HEK293T (cell line): Measurements from ENCODE around the gene DMD.

ENCODE experiments used
- CTCF ChIA-PET: fragments of 350-600 bp; formaldehyde crosslinking; extraction: SDS; loops from one replicate; lab custom pipeline; 2021; ENCODE audit warnings: antibody characterized with exemption, inconsistent platforms; lab: Yijun Ruan, JAX
- POLR2A ChIA-PET: fragments of 350-600 bp; formaldehyde crosslinking; extraction: SDS; loops from one replicate; lab custom pipeline; 2020; ENCODE audit warnings: antibody characterized with exemption, inconsistent platforms; lab: Yijun Ruan, JAX
- DNase-seq: peaks from one replicate; pipeline ENCODE4 v3.0.0; 2012; ENCODE audit warnings: mixed read lengths; ENCODE audit errors: extremely low spot score
- ARNT ChIP-seq: fragments of 450-650 bp; IDR thresholded peaks from 2 replicates; pipeline ENCODE4 v1.6.1; 2017; ENCODE audit warnings: mild to moderate bottlenecking
- BHLHE40 ChIP-seq: fragments of 450-650 bp; IDR thresholded peaks from 2 replicates; pipeline ENCODE4 v1.6.1; 2016; ENCODE audit warnings: mild to moderate bottlenecking, moderate library complexity, borderline replicate concordance
- CTBP1 ChIP-seq: fragments of 450-650 bp; IDR thresholded peaks from 2 replicates; pipeline ENCODE4 v1.6.1; 2016; ENCODE audit warnings: borderline replicate concordance
- ELF4 ChIP-seq: fragments of 450-650 bp; IDR thresholded peaks from 2 replicates; pipeline ENCODE4 v1.6.1; 2017; ENCODE audit warnings: antibody characterized with exemption
- FOXA1 ChIP-seq: fragments of 450-650 bp; IDR thresholded peaks from 2 replicates; pipeline ENCODE4 v1.6.1; 2016; ENCODE audit warnings: mild to moderate bottlenecking
- FOXK2 ChIP-seq: fragments of 450-650 bp; IDR thresholded peaks from 2 replicates; pipeline ENCODE4 v1.6.1; 2016; ENCODE audit warnings: mild to moderate bottlenecking
- FOXM1 ChIP-seq: fragments of 450-650 bp; IDR thresholded peaks from 2 replicates; pipeline ENCODE4 v1.6.1; 2017; ENCODE audit warnings: mild to moderate bottlenecking, borderline replicate concordance
- HDGF ChIP-seq: fragments of 450-650 bp; IDR thresholded peaks from 2 replicates; pipeline ENCODE4 v1.6.1; 2017; ENCODE audit warnings: antibody characterized with exemption, borderline replicate concordance
- L3MBTL2 ChIP-seq: fragments of 450-650 bp; conservative IDR thresholded peaks from 2 replicates; pipeline ENCODE4 v1.6.1; 2016; ENCODE audit warnings: mild to moderate bottlenecking
- LEF1 ChIP-seq: fragments of 450-650 bp; IDR thresholded peaks from 2 replicates; pipeline ENCODE4 v1.6.1; 2017; ENCODE audit warnings: mild to moderate bottlenecking, borderline replicate concordance
- NFRKB ChIP-seq: fragments of 450-650 bp; IDR thresholded peaks from 2 replicates; pipeline ENCODE4 v1.6.1; 2016; ENCODE audit warnings: mild to moderate bottlenecking, moderate library complexity
- SP1 ChIP-seq: fragments of 450-650 bp; IDR thresholded peaks from 2 replicates; pipeline ENCODE4 v1.6.1; 2017
- SUZ12 ChIP-seq: fragments of 450-650 bp; IDR thresholded peaks from 2 replicates; pipeline ENCODE4 v1.6.1; 2016; ENCODE audit warnings: mild to moderate bottlenecking
- TARDBP ChIP-seq: fragments of 450-650 bp; IDR thresholded peaks from 2 replicates; pipeline ENCODE4 v1.6.1; 2016
- ZNF384 ChIP-seq: fragments of 450-650 bp; IDR thresholded peaks from 2 replicates; pipeline ENCODE4 v1.6.1; 2016
- TF ChIP-seq, protein P1 (sequence below): fragments of 450-650 bp; IDR thresholded peaks from 2 replicates; pipeline ENCODE4 v1.6.1; 2016

The DMD gene

DNA sequence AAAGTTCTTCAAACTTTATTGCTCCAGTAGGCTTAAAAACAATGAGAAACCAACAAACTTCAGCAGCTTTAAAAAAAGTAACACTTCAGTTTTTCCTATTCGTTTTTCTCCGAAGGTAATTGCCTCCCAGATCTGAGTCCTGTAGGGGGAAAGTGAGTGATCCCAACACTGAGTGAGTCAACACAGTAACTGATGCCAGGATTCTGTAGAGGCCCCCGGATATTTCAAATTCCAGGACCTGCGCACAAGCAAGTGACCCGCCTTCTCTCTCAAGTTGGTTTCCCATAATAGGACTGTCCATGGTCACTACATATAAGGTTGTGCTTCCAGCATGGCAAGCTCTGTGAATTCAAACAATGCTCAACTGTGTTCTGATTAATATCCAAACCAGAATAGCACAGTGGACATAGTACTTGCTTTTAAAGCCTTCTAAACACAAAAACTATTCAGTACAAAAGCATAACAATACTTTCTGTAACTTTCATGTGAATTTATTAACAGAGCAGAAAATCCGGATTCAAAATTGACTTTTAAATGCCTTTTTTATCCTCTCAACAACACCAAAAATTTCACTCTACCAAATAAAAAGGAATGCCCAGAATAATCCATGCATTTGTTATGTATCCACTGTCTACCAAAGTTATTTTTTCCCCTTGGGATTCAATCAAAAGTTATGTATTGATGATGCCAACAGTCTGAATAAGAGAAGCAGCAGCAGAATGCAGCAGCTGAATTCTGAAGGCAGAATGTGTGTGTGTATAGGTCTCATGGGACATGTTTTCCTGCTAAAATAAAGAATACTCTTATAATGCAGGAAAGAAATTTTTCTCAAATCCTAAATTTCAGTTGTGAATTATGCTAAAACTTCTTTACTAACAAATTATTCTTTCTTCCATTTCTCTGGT is at the start of gene DMD:
Gene DMD (minus strand): TSS at position 194 of the 905 bp plus-strand sequence. CDS start 237 bp downstream, outside the sequence.
- CTCF ChIA-PET, result no interaction called here
- DNase-seq, result no peak
- TF ChIP-seq TARDBP (no peak), ELF4 (no peak), FOXK2 (no peak)
- POLR2A ChIA-PET, result no interaction called here

DNA sequence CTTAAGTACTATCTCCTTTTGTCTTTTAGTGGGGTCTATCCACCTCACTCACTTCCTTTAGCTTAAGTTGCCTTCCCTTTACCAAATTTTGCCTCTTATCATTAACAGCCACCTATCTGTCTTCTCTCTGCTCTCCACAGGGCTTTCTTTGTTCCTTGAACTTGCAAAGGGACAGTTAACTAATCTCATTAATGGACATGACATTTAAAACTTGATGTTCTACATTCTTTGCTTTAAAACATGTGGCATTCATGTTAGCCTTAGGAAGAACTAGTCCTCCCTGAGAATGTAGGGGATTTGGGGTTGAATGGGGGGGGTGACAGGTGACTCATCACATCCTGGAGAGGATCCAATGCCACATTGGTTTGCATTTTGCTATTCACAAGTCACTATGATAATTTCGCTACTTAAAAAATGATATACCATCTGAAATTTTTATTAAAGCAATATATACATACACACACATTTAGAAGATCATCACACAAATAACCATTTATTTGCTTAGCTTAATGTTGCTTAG is 41.0 kb upstream of the DMD start:
- DNase-seq, result no peak
- ChIA-PET CTCF (no interaction called here), POLR2A (no interaction called here)
- TF ChIP-seq L3MBTL2, result no peak

DNA sequence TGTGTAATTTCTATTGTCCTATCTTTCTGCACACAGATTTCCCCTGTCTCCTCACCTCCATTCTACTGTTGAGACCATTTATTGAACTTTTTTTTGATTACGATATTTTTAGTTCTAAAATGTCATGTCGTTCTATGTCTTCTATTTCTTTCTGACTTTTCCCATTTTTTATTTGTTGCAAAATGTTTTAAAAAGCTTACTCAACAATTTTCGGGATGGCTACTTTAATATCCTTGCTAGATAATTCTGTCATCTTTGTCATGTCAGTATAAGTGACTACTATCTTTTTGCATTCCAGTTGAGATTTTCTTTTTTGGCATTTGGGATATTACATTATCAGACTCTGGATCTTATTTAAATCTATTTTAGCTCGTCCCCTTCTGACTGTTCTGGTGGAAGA is 7.5 kb upstream of the DMD start:
- TF ChIP-seq NFRKB (no peak), ARNT (no peak), SUZ12 (no peak), CTBP1 (no peak), TARDBP (no peak), FOXM1 (no peak), BHLHE40 (no peak), ELF4 (no peak), HDGF (no peak), SP1 (no peak)
- CTCF ChIA-PET, result no interaction called here
- DNase-seq, result no peak
- POLR2A ChIA-PET, result no interaction called here

DNA sequence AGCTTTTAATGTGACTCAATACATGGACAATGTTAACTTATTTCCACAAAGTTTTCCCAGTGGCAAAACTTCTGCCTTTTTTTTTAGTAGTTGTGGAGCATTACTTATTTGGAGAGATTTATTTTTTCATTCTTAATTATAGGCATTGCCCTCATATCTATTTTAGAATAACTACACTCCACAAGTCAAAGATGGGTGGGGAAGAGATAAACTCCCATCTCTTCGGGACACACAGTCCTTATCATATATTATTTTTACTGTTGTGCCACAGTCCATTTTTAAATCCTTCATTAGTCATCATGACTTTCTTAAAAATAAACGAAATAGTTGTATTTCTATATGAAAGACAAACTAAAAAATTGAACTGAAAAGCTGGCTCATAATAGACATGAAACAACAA is 1.2 kb downstream of the DMD start:
- TF ChIP-seq ARNT (no peak), FOXK2 (no peak), BHLHE40 (no peak), HDGF (no peak), CTBP1 (no peak), ZNF384 (no peak), ELF4 (no peak), FOXM1 (no peak), SUZ12 (no peak), SP1 (no peak), L3MBTL2 (no peak), NFRKB (no peak), TARDBP (no peak), LEF1 (no peak), FOXA1 (no peak)
- TF ChIP-seq, protein P1, sequence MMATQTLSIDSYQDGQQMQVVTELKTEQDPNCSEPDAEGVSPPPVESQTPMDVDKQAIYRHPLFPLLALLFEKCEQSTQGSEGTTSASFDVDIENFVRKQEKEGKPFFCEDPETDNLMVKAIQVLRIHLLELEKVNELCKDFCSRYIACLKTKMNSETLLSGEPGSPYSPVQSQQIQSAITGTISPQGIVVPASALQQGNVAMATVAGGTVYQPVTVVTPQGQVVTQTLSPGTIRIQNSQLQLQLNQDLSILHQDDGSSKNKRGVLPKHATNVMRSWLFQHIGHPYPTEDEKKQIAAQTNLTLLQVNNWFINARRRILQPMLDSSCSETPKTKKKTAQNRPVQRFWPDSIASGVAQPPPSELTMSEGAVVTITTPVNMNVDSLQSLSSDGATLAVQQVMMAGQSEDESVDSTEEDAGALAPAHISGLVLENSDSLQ, result no peak
- ChIA-PET CTCF (no interaction called here), POLR2A (no interaction called here)
- no peak for DNase-seq

DNA sequence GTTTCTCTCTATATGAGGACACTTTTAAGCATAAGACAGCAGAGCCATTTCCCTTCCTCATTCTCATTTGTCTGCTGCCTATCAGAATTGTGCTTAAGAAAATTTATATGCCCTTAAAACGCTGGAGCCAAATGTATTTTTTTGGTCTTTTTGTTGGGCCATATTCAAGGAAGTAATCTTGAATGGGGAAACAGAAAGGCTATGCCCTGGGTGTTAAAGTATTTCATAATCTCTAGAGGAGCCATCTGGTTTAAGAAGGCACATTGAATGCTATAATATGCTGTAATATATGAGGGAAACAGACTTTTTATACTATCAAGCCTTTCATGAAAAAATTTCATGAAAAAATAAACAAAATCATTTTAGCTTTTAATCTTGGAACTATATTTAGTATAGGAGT is 4.3 kb downstream of the DMD start:
- no peak for DNase-seq
- CTCF ChIA-PET, result no interaction called here
- no peak for TF ChIP-seq NFRKB
- TF ChIP-seq, protein P1, result no peak
- no peak for TF ChIP-seq LEF1
- no peak for TF ChIP-seq ARNT
- no peak for TF ChIP-seq FOXM1
- no peak for TF ChIP-seq L3MBTL2
- TF ChIP-seq SP1, result no peak
- TF ChIP-seq ZNF384, result no peak
- TF ChIP-seq TARDBP, result no peak
- TF ChIP-seq SUZ12, result no peak
- TF ChIP-seq FOXK2, result no peak
- POLR2A ChIA-PET, result no interaction called here

DNA sequence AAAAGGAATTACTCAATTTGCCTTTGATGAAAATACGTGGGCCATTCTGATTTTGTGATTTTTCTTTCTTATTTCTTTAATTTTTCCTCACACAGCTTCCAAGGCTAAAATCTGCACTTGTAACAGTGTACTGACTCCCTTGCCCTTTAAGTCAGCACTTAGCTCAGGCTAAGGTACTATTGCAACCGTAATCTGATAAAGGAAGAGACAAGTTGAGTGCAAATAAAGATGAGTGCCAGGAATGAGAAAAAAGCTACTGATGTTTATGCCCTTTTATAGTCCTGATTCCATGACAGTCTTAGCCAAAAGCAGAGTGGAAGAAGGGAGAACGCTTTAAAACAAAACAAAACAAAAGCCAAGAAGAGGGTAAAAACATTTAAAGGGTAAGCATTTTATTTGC is 6.0 kb downstream of the DMD start:
- TF ChIP-seq NFRKB (no peak), FOXA1 (no peak), TARDBP (no peak), SUZ12 (no peak), LEF1 (no peak), FOXM1 (no peak)
- TF ChIP-seq, protein P1, result no peak
- DNase-seq, result no peak
- ChIA-PET POLR2A (no interaction called here), CTCF (no interaction called here)

- CTCF ChIA-PET, result no interaction called here
- POLR2A ChIA-PET, result no interaction called here
- no peak for DNase-seq
- TF ChIP-seq CTBP1 (no peak), NFRKB (no peak), LEF1 (no peak), L3MBTL2 (no peak), BHLHE40 (no peak), TARDBP (no peak), SP1 (no peak), FOXK2 (no peak), ZNF384 (no peak), FOXM1 (no peak), SUZ12 (no peak)
Observed at GRCh38 chrX:33204889-33205288, 6.5 kb downstream of the DMD start.
